ENCODE measurements around the gene OR7G2.

DNA sequence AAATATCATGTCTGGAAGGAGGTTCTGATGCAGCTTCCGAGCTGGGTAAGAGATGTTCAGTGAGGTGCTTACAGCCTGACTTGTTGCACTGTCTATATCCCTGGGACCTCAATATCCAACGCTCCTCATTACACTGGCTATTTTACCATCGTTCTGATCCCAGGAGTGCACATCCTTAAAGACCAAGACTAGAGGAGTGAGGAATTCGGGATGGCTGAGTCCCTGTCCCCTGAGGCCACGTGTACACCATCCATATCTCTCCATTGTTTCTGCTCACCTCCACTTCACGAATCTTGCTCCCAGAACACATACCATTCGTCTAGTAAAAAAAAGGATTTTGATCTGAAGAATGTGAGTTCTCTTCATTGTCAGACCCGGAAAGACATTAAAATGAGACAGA, at the start of gene OR7G2:
- no peak for TF ChIP-seq POLR2A (IDR thresholded peaks at IDR 0.05)
- TF ChIP-seq, protein P1, sequence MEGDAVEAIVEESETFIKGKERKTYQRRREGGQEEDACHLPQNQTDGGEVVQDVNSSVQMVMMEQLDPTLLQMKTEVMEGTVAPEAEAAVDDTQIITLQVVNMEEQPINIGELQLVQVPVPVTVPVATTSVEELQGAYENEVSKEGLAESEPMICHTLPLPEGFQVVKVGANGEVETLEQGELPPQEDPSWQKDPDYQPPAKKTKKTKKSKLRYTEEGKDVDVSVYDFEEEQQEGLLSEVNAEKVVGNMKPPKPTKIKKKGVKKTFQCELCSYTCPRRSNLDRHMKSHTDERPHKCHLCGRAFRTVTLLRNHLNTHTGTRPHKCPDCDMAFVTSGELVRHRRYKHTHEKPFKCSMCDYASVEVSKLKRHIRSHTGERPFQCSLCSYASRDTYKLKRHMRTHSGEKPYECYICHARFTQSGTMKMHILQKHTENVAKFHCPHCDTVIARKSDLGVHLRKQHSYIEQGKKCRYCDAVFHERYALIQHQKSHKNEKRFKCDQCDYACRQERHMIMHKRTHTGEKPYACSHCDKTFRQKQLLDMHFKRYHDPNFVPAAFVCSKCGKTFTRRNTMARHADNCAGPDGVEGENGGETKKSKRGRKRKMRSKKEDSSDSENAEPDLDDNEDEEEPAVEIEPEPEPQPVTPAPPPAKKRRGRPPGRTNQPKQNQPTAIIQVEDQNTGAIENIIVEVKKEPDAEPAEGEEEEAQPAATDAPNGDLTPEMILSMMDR (IDR thresholded peaks at IDR 0.05) = no peak
